Naive B cell (primary cell): ENCODE data around the gene HHAT. TPM values are rescaled to one million over a fixed set of nuclear protein-coding genes. Genes with fewer than 3 reads are reported as not detected.

Experiments
- ATAC-seq, 2 donors: fragments of 150-1000 bp; cut with Tn5 transposase; 2 replicates each; pipeline ENCODE4 v1.10.0; 2021; ENCODE audit warnings: low read depth in 2 of 2, mild to moderate bottlenecking in 2 of 2, moderate library complexity in 2 of 2
- DNase-seq: peaks from one replicate; pipeline ENCODE4 v3.0.0; 2022
- H3K27ac Mint-ChIP-seq, 6 donors: one replicate each; pipeline ENCODE4 v1.8.0; 2020 to 2022; ENCODE audit warnings: mild to moderate bottlenecking in 6 of 6, mixed read lengths in 6 of 6, moderate library complexity in 5 of 6, inconsistent platforms in 2 of 6
- H3K27me3 Mint-ChIP-seq, 3 donors: one replicate each; pipeline ENCODE4 v1.8.0; 2021 to 2022; ENCODE audit warnings: mixed read lengths in 3 of 3, mild to moderate bottlenecking in 1 of 3
- H3K36me3 Mint-ChIP-seq, 2 donors: one replicate each; pipeline ENCODE4 v1.8.0; 2020 to 2022; ENCODE audit warnings: mixed read lengths in 2 of 2, inconsistent platforms in 1 of 2, mild to moderate bottlenecking in 1 of 2
- H3K4me1 Mint-ChIP-seq, 3 donors: one replicate each; pipeline ENCODE4 v1.8.0; 2020 to 2022; ENCODE audit warnings: mixed read lengths in 3 of 3, inconsistent platforms in 1 of 3, mild to moderate bottlenecking in 1 of 3, moderate library complexity in 1 of 3
- H3K4me3 Mint-ChIP-seq, 8 donors: one replicate each; pipeline ENCODE4 v1.8.0; 2020 to 2022; ENCODE audit warnings: mild to moderate bottlenecking in 8 of 8, mixed read lengths in 8 of 8, moderate library complexity in 8 of 8, inconsistent platforms in 2 of 8
- H3K9me3 Mint-ChIP-seq, 7 donors: one replicate each; pipeline ENCODE4 v1.8.0; 2020 to 2022; ENCODE audit warnings: mixed read lengths in 7 of 7, mild to moderate bottlenecking in 5 of 7, inconsistent platforms in 2 of 7, moderate library complexity in 1 of 7
- polyA plus RNA-seq, 6 donors: library from polyadenylated mRNA; unstranded; fragments of 300-500 nt; fragmentation: Illumina TruSeq; gene quantifications; one replicate each; pipeline ENCODE4 v1.2.3, GENCODE V29; 2021; ENCODE audit warnings: low read depth in 6 of 6

Gene HHAT
- polyA plus RNA-seq, 6 donors from 2014 or later = 0.69 to 2.8 (median 1.6) TPM; not detected in 1

GRCh38 chr1:210711825-210712612 is 383.3 kb downstream of the HHAT start:
- Mint-ChIP-seq H3K9me3 (no peaks in the 10 kb centered on the region), H3K27me3 (no peaks in the 10 kb centered on the region), H3K27ac (no peak overlapping the region), H3K4me1 (no peaks in the 10 kb centered on the region), H3K4me3 (no peak overlapping the region), H3K36me3 (no peaks in the 10 kb centered on the region)
- DNase-seq = no peak
- no peak for ATAC-seq

GRCh38 chr1:210715072-210715471 is 386.4 kb downstream of the HHAT start:
- no peak for ATAC-seq
- Mint-ChIP-seq H3K27me3 (no peaks in the 10 kb centered on the region), H3K36me3 (no peaks in the 10 kb centered on the region), H3K9me3 (no peaks in the 10 kb centered on the region), H3K27ac (no peak overlapping the region), H3K4me3 (no peak overlapping the region), H3K4me1 (no peaks in the 10 kb centered on the region)
- no peak for DNase-seq

DNA sequence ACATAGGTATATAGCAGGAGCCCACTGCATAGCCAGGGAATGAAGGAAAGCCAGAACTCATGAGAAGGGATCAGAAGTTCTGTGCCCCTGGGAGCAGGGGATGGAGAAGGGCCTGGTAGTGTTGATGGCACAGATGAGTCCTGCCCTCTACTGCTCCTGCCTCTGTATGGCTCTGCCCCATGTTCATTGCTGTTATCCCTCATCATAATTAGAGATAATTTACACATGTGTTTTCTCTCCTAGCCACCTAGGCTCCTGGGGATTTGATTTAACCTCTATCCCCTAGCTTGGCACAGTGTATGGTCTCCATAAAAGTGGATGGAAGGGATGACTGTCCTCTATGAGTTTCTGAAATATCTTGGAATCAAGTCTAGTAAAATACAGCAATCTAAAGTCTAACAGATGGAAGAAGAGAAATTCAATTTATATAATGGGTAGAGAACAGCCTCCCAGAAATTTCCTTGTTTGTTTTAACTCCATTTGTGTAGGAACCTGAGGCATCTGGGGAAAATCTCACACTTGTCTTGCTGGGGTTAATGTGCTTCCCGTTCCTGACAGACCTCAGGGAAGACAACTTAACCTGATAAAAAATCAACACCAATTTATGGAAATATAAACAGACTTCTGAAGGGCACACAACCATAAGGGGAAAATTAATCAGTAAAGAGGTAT is 393.8 kb downstream of the HHAT start:
- DNase-seq (no peak), ATAC-seq (no peak)
- Mint-ChIP-seq H3K9me3 (no peaks in the 10 kb centered on the region), H3K4me3 (no peak overlapping the region), H3K36me3 (no peaks in the 10 kb centered on the region), H3K27ac (no peak overlapping the region), H3K27me3 (peaks cover 0 to 17% (median 0%) of the 10 kb centered on the region in 3 donors), H3K4me1 (no peaks in the 10 kb centered on the region)

DNA sequence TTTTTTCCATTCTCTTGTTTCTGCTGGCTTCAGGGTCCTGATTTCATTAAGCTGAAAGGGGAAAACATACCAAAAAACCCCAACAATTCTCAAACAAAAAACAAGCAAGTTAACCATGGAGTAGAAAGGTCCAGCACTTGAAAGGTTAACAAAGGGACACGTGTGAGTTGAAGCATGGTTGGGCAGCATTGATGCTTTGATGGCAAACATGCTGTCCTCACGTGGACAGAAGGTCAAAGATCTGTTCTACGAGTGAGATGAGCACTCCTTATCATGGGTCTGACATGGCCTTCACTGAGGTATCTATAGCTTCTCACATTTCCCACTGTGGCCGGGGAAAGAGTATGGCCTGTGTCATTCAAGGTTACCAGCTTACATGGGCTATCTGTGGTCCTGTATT is 394.9 kb downstream of the HHAT start:
- Mint-ChIP-seq H3K4me3 (no peak overlapping the region), H3K4me1 (no peaks in the 10 kb centered on the region), H3K27ac (no peak overlapping the region), H3K9me3 (no peaks in the 10 kb centered on the region), H3K36me3 (no peaks in the 10 kb centered on the region), H3K27me3 (peaks cover 0 to 17% (median 0%) of the 10 kb centered on the region in 3 donors)
- DNase-seq (no peak), ATAC-seq (no peak)

DNA sequence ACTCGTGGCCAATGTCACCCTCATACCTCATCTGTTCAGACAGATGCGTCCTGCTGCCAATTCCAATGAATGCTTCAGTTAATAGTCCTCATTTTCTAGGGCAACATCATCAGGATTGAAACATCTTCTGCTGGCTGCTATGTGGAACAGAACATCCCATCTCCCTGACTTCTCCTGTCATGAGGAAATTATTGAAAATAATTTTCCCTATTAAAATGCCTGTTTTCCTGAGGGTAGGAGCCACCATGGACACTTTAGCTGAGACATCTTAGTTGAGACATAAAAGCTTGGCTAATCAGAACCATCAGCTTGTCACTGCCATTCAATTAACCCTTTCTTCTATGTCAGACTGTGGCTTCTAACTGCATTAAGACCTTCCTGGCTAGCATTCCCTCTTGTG is 396.1 kb downstream of the HHAT start:
- no peaks in the 10 kb centered on the region for H3K9me3 Mint-ChIP-seq
- H3K36me3 Mint-ChIP-seq = no peaks in the 10 kb centered on the region
- DNase-seq (no peak), ATAC-seq (no peak)
- no peaks in the 10 kb centered on the region for H3K4me1 Mint-ChIP-seq
- peaks cover 0 to 17% (median 0%) of the 10 kb centered on the region in 3 donors for H3K27me3 Mint-ChIP-seq
- no peak overlapping the region for H3K4me3 Mint-ChIP-seq
- H3K27ac Mint-ChIP-seq = no peak overlapping the region

Other genes starting within 250 kb of the HHAT start
- gene SERTAD4, start 96.1 kb upstream of the HHAT start, polyA plus RNA-seq = not detected